ENCODE measurements around the gene MRPS2. TPM values are rescaled to one million over a fixed set of nuclear protein-coding genes. Genes with fewer than 3 reads are reported as not detected.
A peak's percentile ranks its signal among the peaks of the same experiment; 100 is the strongest.
"Not testable (repeated sequence)": the region's sequence is repeated elsewhere in the genome, so short reads cannot be mapped to it uniquely, and the experiment has no call there.

MRPS2 gene
- total RNA-seq, 1 donor from 2014 or later = 16.8 TPM

GRCh38 chr9:135531096-135531495 lies 30.6 kb downstream of the MRPS2 start:
- DNase-seq (ENCODE audit: low read depth) = no peak

GRCh38 chr9:135533113-135533512 lies 32.6 kb downstream of the MRPS2 start:
- DNase-seq (ENCODE audit: low read depth) = no peak

GRCh38 chr9:135533674-135534073 lies 33.2 kb downstream of the MRPS2 start:
- no peak for DNase-seq (ENCODE audit: low read depth)

GRCh38 chr9:135534192-135534711 lies 33.8 kb downstream of the MRPS2 start:
- DNase-seq (ENCODE audit: low read depth) = not testable (repeated sequence)

- DNase-seq (ENCODE audit: low read depth) = not testable (repeated sequence)
Measured at GRCh38 chr9:135534826-135535225, 34.3 kb downstream of the MRPS2 start.

- DNase-seq (ENCODE audit: low read depth) = not testable (repeated sequence)
Measured at GRCh38 chr9:135535631-135536030, 35.1 kb downstream of the MRPS2 start.

- no peak for DNase-seq (ENCODE audit: low read depth)
Measured at GRCh38 chr9:135536216-135536615, 35.7 kb downstream of the MRPS2 start.

- peak; percentile 38 for DNase-seq (ENCODE audit: low read depth)
Measured at GRCh38 chr9:135543262-135543894, 42.9 kb downstream of the MRPS2 start.

GRCh38 chr9:135544981-135545635 lies 44.6 kb downstream of the MRPS2 start:
- no peak for DNase-seq (ENCODE audit: low read depth)

- not testable (repeated sequence) for DNase-seq (ENCODE audit: low read depth)
Measured at GRCh38 chr9:135545646-135546176, 45.2 kb downstream of the MRPS2 start, which contains the start of gene OBP2A. Gene OBP2A (plus strand): TSS chr9:135546126. CDS start chr9:135546181, 55 bp downstream.

GRCh38 chr9:135546792-135547617 lies 46.5 kb downstream of the MRPS2 start:
- DNase-seq (ENCODE audit: low read depth) = not testable (repeated sequence)

- DNase-seq (ENCODE audit: low read depth) = no peak
Measured at GRCh38 chr9:135547756-135548736, 47.6 kb downstream of the MRPS2 start.

GRCh38 chr9:135549478-135550343 lies 49.2 kb downstream of the MRPS2 start:
- DNase-seq (ENCODE audit: low read depth) = not testable (repeated sequence)

- DNase-seq (ENCODE audit: low read depth) = no peak
Measured at GRCh38 chr9:135550344-135550918, 49.9 kb downstream of the MRPS2 start.

GRCh38 chr9:135551031-135551430 lies 50.5 kb downstream of the MRPS2 start:
- no peak for DNase-seq (ENCODE audit: low read depth)

GRCh38 chr9:135551456-135551855 lies 51.0 kb downstream of the MRPS2 start:
- DNase-seq (ENCODE audit: low read depth) = no peak

GRCh38 chr9:135552021-135552697 lies 51.7 kb downstream of the MRPS2 start:
- no peak for DNase-seq (ENCODE audit: low read depth)

- no peak for DNase-seq (ENCODE audit: low read depth)
Measured at GRCh38 chr9:135552698-135553171, 52.3 kb downstream of the MRPS2 start.
